Esophagus squamous epithelium (tissue), 5 donors: ENCODE measurements around the gene CALML5. TPM values are rescaled to one million over a fixed set of nuclear protein-coding genes. Genes with fewer than 3 reads are reported as not detected.
A peak's percentile ranks its signal among the peaks of the same experiment; 100 is the strongest.

Source experiments
- DNase-seq: peaks from one replicate; lab custom pipeline; 2025; lab: John Stamatoyannopoulos, UW
- H3K27ac ChIP-seq, 4 donors: fragments of 200-600 bp; sonication (generic); one replicate each; pipeline ENCODE4 v1.5.1; 2016 to 2019; ENCODE audit warnings: mild to moderate bottlenecking in 1 of 4
- H3K27me3 ChIP-seq, 4 donors: fragments of 200-600 bp; sonication (generic); 1 replicate in 3 of 4; 2 replicates in 1 of 4; pipeline versions ENCODE4 v1.5.1 to v1.6.0; 2017 to 2021; ENCODE audit warnings: antibody characterized with exemption in 1 of 4
- H3K36me3 ChIP-seq, 3 donors: fragments of 200-600 bp; sonication (generic); one replicate each; pipeline ENCODE4 v1.5.1; 2016 to 2019
- H3K4me1 ChIP-seq, 3 donors: fragments of 200-600 bp; sonication (generic); one replicate each; pipeline ENCODE4 v1.5.1; 2017 to 2019
- H3K4me3 ChIP-seq, 4 donors: fragments of 200-600 bp; sonication (generic); 1 replicate in 3 of 4; 2 replicates in 1 of 4; pipeline ENCODE4 v1.5.1; 2016 to 2019; ENCODE audit warnings: mild to moderate bottlenecking in 2 of 4, moderate library complexity in 1 of 4
- H3K9me3 ChIP-seq, 3 donors: fragments of 200-600 bp; sonication (generic); one replicate each; pipeline ENCODE4 v1.5.1; 2016 to 2019
- CTCF ChIP-seq, 6 experiments: fragments of 450-650 bp in 4 of 6; fragments of 200-600 bp in 2 of 6; sonication (generic) in 2 of 6; IDR thresholded peaks; one replicate each; pipeline ENCODE4 v1.5.1; 2016 to 2019; ENCODE audit warnings: antibody characterized with exemption in 6 of 6, mild to moderate bottlenecking in 4 of 6, moderate library complexity in 4 of 6
- POLR2A ChIP-seq, 4 donors: fragments of 450-650 bp; IDR thresholded peaks; one replicate each; pipeline ENCODE4 v1.6.1; 2017; ENCODE audit warnings: antibody characterized with exemption in 4 of 4, mild to moderate bottlenecking in 4 of 4, moderate library complexity in 3 of 4
- WGBS, 2 donors: methylation state at CpG; one replicate each; pipeline ENCODE4 v1.1.5; 2018; 5-methylcytosine and 5-hydroxymethylcytosine counted together
- intact Hi-C: fragments of 100-400 bp; cut with DNase I; formaldehyde crosslinking; loops from one replicate; pipeline ENCODE4 v1.15.0; 2022
- total RNA-seq, 4 donors: library from RNA; depleted of rRNA; stranded (reverse); fragments of >200 nt; gene quantifications; one replicate each; pipeline ENCODE4 v1.1.0, GENCODE V29; 2016
- donor health status: DM: yes; HTN: yes; CAD: no.

CALML5 gene
- total RNA-seq, 4 donors from 2014 or later: 14.5 to 148 (median 22.6) TPM

- H3K4me3 ChIP-seq: peak overlapping the region in 2 of 4 donors; percentile 42 to 57
- H3K36me3 ChIP-seq: peaks cover 6 to 43% (median 15%) of the 10 kb centered on the region in 3 donors
- H3K9me3 ChIP-seq: no peaks in the 10 kb centered on the region
- H3K27ac ChIP-seq: peak overlapping the region in 2 of 4 donors; percentile 87 to 90
- WGBS, 2 donors: 48 to 57% methylated on average over 4 of the region's 4 CpGs
- peaks cover 0 to 37% (median 3%) of the 10 kb centered on the region in 3 donors for H3K4me1 ChIP-seq
- no peak for DNase-seq
- intact Hi-C loops: no loop called here
- no peaks in the 10 kb centered on the region for H3K27me3 ChIP-seq
- TF ChIP-seq POLR2A (IDR thresholded peaks at IDR 0.05) (no peak), CTCF (IDR thresholded peaks at IDR 0.05) (no peak)
These were observed 48.6 kb downstream of the CALML5 start for GRCh38 chr10:5450605-5451384.

DNA sequence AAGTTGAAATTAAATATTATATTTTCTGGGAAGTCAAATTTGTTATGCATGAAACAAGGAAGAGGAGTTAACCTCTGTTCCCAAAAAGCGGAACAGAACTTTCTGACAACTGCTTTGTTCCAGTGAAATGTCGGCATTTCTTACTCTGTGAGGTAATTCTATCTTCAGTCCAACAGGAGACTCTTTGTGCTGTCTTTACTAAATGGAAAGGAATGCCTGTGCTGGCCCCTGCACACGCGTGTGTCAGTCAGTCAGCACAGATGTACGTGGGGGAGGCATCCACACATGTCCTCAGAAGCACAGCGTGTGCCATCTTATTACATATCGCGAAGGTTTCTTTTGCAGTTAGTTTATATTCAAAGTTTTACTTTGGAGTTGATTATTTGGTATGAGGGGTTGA lies 49.5 kb downstream of the CALML5 start:
- no peak for DNase-seq
- Histone ChIP-seq H3K27ac (peak overlapping the region; percentile 38 to 90 (median 84)), H3K4me3 (peak overlapping the region; percentile 49 to 74 (median 59)), H3K36me3 (peaks cover 6 to 33% (median 8%) of the 10 kb centered on the region in 3 donors), H3K27me3 (no peaks in the 10 kb centered on the region), H3K4me1 (peaks cover 0 to 47% (median 4%) of the 10 kb centered on the region in 3 donors), H3K9me3 (no peaks in the 10 kb centered on the region)
- WGBS, 2 donors: 24 to 38% methylated on average over 8 of the region's 8 CpGs
- intact Hi-C loops: no loop called here
- TF ChIP-seq CTCF (IDR thresholded peaks at IDR 0.05): peak in 2 of 6 experiments; percentile 22 to 37
- TF ChIP-seq POLR2A (IDR thresholded peaks at IDR 0.05): no peak

DNA sequence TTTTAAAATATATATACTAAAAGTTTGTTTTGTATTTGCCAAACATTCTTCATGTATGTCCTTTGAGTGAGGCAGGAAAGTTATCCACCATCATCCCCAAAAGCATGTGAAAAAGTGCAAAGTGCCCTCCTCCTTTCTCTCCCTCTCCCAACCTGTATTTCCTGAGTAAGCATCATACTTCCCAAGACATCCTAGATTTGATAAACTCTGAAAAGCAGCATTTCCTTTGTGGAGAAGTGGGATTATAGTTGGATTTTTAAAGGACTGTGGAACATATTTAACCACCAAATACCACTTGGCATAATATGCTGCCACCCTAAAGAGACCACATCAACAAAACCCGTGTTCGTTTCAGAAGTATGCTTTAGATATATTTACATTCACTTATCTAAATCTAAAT lies 50.1 kb downstream of the CALML5 start:
- 20 to 50% methylated on average over 2 of the region's 2 CpGs for WGBS, 2 donors

More for the DNA sequence above, 50.1 kb downstream of the CALML5 start:
- no peaks in the 10 kb centered on the region for H3K9me3 ChIP-seq
- no peaks in the 10 kb centered on the region for H3K27me3 ChIP-seq
- DNase-seq: no peak
- H3K4me1 ChIP-seq: peaks cover 0 to 47% (median 4%) of the 10 kb centered on the region in 3 donors
- peak overlapping the region; percentile 62 to 90 (median 84) for H3K27ac ChIP-seq
- H3K4me3 ChIP-seq: peak overlapping the region; percentile 49 to 74 (median 59)
- TF ChIP-seq CTCF (IDR thresholded peaks at IDR 0.05) (no peak), POLR2A (IDR thresholded peaks at IDR 0.05) (no peak)
- H3K36me3 ChIP-seq: peaks cover 2 to 27% (median 6%) of the 10 kb centered on the region in 3 donors
- intact Hi-C loops: no loop called here

Other genes starting within 250 kb of the CALML5 start
- not detected for gene UCN3, start 134.6 kb downstream of the CALML5 start, total RNA-seq
- under 1 TPM in 2 of 4 donors, not detected in 2; 0.19 TPM for gene TUBAL3, start 94.7 kb downstream of the CALML5 start, total RNA-seq
- gene NET1, start 87.0 kb downstream of the CALML5 start, total RNA-seq: 100 to 1,000 TPM in 2 of 4 donors, 10 to 100 TPM in 2; 77.8 to 170 (median 107) TPM
- 100 to 1,000 TPM; 196 to 799 (median 315) TPM for gene CALML3, start 25.4 kb upstream of the CALML5 start, total RNA-seq
- gene ASB13, start 167.0 kb upstream of the CALML5 start, total RNA-seq: 10 to 100 TPM in 3 of 4 donors, 1 to 10 TPM in 1; 9.6 to 29.0 (median 15.7) TPM
- gene TASOR2, start 185.3 kb upstream of the CALML5 start, total RNA-seq: 10 to 100 TPM; 18.0 to 86.8 (median 41.4) TPM